ENCODE data around the gene ARHGAP30. TPM values are rescaled to one million over a fixed set of nuclear protein-coding genes. Genes with fewer than 3 reads are reported as not detected.

The ARHGAP30 gene
- total RNA-seq, 2 donors from 2014 or later, result 3.2 to 5.3 TPM

DNA sequence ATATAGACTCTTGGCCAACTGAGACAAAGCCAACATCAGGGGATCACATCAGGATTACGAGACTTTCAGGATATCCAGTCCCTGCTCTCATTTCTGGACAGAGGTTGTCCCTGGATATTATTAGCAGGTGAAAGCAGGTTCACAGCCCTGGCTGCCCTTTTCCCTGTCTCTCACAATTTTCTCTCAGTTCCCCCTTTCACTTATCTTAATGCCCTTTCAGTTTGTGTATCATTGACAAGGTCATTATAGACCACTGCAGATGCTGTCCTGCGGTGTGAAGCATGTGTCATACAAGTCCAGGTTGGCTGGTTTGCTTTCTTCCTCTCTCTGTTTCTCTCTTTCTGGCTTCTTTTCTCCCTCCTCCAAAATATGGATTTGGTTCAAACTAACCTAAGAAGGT, 26.3 kb upstream of the ARHGAP30 start:
- Histone ChIP-seq H3K4me3 (no peak overlapping the region), H3K36me3 (no peaks in the 10 kb centered on the region), H3K27me3 (replicated peaks; ENCODE audit: insufficient read depth) (no peaks in the 10 kb centered on the region), H3K4me1 (replicated peaks) (no peaks in the 10 kb centered on the region), H3K27ac (no peak overlapping the region), H3K9me3 (no peaks in the 10 kb centered on the region)
- WGBS, result 92% methylated on average over 2 of the region's 2 CpGs
- no peak for DNase-seq (ENCODE audit: low spot score)
- intact Hi-C loops (cut with DNase I), result loop anchor here (5.0 kb wide), 2 partner anchors 49 to 99 kb away; partner anchors contain the start of gene USF1
- no peak for TF ChIP-seq POLR2AphosphoS5 (IDR thresholded peaks at IDR 0.05)
- TF ChIP-seq, protein P1, sequence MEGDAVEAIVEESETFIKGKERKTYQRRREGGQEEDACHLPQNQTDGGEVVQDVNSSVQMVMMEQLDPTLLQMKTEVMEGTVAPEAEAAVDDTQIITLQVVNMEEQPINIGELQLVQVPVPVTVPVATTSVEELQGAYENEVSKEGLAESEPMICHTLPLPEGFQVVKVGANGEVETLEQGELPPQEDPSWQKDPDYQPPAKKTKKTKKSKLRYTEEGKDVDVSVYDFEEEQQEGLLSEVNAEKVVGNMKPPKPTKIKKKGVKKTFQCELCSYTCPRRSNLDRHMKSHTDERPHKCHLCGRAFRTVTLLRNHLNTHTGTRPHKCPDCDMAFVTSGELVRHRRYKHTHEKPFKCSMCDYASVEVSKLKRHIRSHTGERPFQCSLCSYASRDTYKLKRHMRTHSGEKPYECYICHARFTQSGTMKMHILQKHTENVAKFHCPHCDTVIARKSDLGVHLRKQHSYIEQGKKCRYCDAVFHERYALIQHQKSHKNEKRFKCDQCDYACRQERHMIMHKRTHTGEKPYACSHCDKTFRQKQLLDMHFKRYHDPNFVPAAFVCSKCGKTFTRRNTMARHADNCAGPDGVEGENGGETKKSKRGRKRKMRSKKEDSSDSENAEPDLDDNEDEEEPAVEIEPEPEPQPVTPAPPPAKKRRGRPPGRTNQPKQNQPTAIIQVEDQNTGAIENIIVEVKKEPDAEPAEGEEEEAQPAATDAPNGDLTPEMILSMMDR (IDR thresholded peaks at IDR 0.05), result no peak
- TF ChIP-seq POLR2A (IDR thresholded peaks at IDR 0.05), result no peak

DNA sequence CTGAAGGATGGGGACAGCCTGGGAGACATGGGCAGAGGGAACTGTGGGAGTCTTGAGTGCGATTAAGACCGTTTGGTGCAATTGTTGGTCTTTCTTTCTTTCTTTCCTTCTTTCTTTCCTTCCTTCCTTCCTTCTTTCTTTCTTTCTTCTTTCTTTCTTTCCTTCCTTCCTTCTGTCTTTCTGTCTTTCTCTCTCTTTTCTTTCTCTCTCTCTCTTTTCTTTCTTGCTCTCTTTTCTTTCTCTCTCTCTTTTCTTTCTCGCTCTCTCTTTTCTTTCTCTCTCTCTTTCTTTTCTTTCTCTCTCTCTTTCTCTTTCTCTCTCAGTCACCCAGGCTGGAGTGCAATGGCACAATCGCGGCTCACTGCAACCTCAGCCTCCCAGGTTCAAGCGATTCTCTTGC, 25.5 kb upstream of the ARHGAP30 start:
- intact Hi-C loops (cut with DNase I), result loop anchor here (5.0 kb wide), 2 partner anchors 48 to 98 kb away; partner anchors contain the start of gene USF1
- no peaks in the 10 kb centered on the region for H3K27me3 ChIP-seq (replicated peaks; ENCODE audit: insufficient read depth)
- no peak overlapping the region for H3K4me3 ChIP-seq
- H3K9me3 ChIP-seq, result no peaks in the 10 kb centered on the region
- H3K36me3 ChIP-seq, result no peaks in the 10 kb centered on the region
- DNase-seq (ENCODE audit: low spot score), result no peak
- H3K27ac ChIP-seq, result no peak overlapping the region
- H3K4me1 ChIP-seq (replicated peaks), result no peaks in the 10 kb centered on the region
- WGBS, result 88% methylated on average over 6 of the region's 6 CpGs
- TF ChIP-seq POLR2AphosphoS5 (IDR thresholded peaks at IDR 0.05), result no peak
- TF ChIP-seq, protein P1 (IDR thresholded peaks at IDR 0.05), result no peak
- no peak for TF ChIP-seq POLR2A (IDR thresholded peaks at IDR 0.05)

DNA sequence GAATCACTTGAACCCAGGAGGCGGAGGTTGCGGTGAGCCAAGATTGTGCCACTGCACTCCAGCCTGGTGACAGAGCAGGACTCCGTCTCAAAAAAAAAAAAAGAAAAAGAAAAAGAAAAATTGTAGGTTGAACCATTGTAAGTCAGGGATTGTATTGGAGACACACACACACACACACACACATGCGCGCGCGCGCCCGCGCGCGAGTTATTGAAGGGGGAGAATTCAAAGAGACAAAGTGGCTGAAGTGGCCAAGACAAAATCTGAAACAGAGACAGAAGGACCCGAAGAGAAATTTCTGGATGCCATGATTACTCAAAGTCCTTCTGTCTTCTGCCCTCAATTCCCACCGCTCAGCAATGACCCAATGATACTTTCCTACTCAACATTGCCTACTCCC, 24.8 kb upstream of the ARHGAP30 start:
- Histone ChIP-seq H3K27me3 (replicated peaks; ENCODE audit: insufficient read depth) (no peaks in the 10 kb centered on the region), H3K27ac (no peak overlapping the region), H3K36me3 (no peaks in the 10 kb centered on the region), H3K9me3 (no peaks in the 10 kb centered on the region), H3K4me3 (no peak overlapping the region), H3K4me1 (replicated peaks) (no peaks in the 10 kb centered on the region)
- no peak for DNase-seq (ENCODE audit: low spot score)
- no peak for TF ChIP-seq POLR2A (IDR thresholded peaks at IDR 0.05)
- TF ChIP-seq, protein P1 (IDR thresholded peaks at IDR 0.05), result no peak
- no peak for TF ChIP-seq POLR2AphosphoS5 (IDR thresholded peaks at IDR 0.05)
- WGBS, result 97% methylated on average over 14 of the region's 14 CpGs
- intact Hi-C loops (cut with DNase I), result no loop called here

- H3K27me3 ChIP-seq (replicated peaks; ENCODE audit: insufficient read depth), result no peaks in the 10 kb centered on the region
- H3K4me3 ChIP-seq, result no peak overlapping the region
- DNase-seq (ENCODE audit: low spot score), result no peak
- H3K4me1 ChIP-seq (replicated peaks), result no peaks in the 10 kb centered on the region
- intact Hi-C loops (cut with DNase I), result no loop called here
- 54% methylated on average over 3 of the region's 3 CpGs for WGBS
- H3K36me3 ChIP-seq, result no peaks in the 10 kb centered on the region
- no peak overlapping the region for H3K27ac ChIP-seq
- H3K9me3 ChIP-seq, result no peaks in the 10 kb centered on the region
- TF ChIP-seq, protein P1 (IDR thresholded peaks at IDR 0.05), result no peak
- TF ChIP-seq POLR2AphosphoS5 (IDR thresholded peaks at IDR 0.05) (no peak), POLR2A (IDR thresholded peaks at IDR 0.05) (no peak)
Observed at GRCh38 chr1:161092621-161093028, 22.9 kb upstream of the ARHGAP30 start.

DNA sequence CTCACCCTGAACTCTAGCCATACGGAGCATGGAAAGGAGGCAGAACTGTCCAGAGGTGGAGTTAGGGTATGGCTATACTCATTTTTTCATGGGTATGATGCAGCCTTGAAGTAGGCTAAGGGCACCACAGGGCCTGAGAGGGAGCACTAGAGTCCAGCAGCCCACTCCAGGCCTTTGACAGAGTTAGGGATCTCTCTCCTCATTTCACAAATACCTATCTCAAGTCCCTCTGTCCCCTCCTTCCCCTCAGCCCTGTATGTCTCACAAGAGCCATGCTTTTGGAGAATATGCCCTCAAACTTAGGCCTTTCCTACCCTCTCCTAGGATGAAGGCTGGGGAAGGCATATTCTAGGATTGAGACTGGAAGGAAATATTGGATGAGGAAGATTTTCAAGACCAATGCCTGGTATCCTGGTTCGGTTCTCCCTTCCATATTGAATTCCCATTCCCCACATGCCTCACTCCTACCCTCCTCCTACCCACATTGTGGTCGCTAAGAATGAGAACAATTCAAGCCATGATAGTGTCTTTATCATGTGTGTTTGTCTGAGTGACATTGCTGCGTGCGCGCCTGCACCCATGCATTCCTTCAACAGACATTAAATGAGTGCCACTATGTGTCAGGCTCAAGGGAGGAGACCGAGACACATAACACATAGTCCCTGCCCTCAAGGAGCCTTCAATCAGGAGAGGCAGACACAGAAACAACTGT, 22.3 kb upstream of the ARHGAP30 start:
- Histone ChIP-seq H3K27me3 (replicated peaks; ENCODE audit: insufficient read depth) (no peaks in the 10 kb centered on the region), H3K36me3 (no peaks in the 10 kb centered on the region), H3K4me1 (replicated peaks) (no peaks in the 10 kb centered on the region), H3K4me3 (no peak overlapping the region), H3K9me3 (no peaks in the 10 kb centered on the region), H3K27ac (no peak overlapping the region)
- TF ChIP-seq POLR2A (IDR thresholded peaks at IDR 0.05) (no peak), POLR2AphosphoS5 (IDR thresholded peaks at IDR 0.05) (no peak)
- TF ChIP-seq, protein P1 (IDR thresholded peaks at IDR 0.05), result no peak
- intact Hi-C loops (cut with DNase I), result no loop called here
- no peak for DNase-seq (ENCODE audit: low spot score)
- WGBS, result 90% methylated on average over 7 of the region's 7 CpGs

Data from prostate gland (tissue), 2 donors.